Body of pancreas (tissue), 4 donors: ENCODE measurements around the gene GNG12. TPM values are rescaled to one million over a fixed set of nuclear protein-coding genes. Genes with fewer than 3 reads are reported as not detected.
A peak's percentile ranks its signal among the peaks of the same experiment; 100 is the strongest.

Source experiments
- ATAC-seq: fragments of 150-250 bp; one replicate; pipeline ENCODE4 v1.9.1; 2016
- DNase-seq, 4 donors: peaks; one replicate each; pipeline ENCODE4 v3.0.0-alpha.2; 2019
- H3K27ac ChIP-seq, 4 donors: fragments of 200-600 bp; sonication (generic); 1 replicate in 3 of 4; 2 replicates in 1 of 4; pipeline versions ENCODE4 v1.5.1 to v1.6.1; 2016 to 2019; ENCODE audit warnings: mild to moderate bottlenecking in 1 of 4, mixed read lengths in 1 of 4, moderate library complexity in 1 of 4
- H3K27me3 ChIP-seq, 2 donors: fragments of 200-600 bp; sonication (generic); one replicate each; pipeline ENCODE4 v1.6.0; 2016; ENCODE audit warnings: mild to moderate bottlenecking in 1 of 2
- H3K36me3 ChIP-seq, 2 donors: fragments of 200-600 bp; sonication (generic); replicated peaks in 1 of 2; 2 replicates each; pipeline ENCODE4 v1.5.1; 2016; ENCODE audit warnings: low read depth in 2 of 2; ENCODE audit not compliant: insufficient read depth in 1 of 2
- H3K4me1 ChIP-seq: fragments of 200-600 bp; sonication (generic); one replicate; pipeline ENCODE4 v1.6.0; 2016
- H3K4me3 ChIP-seq, 2 donors: fragments of 200-600 bp; sonication (generic); 1 replicate in 1 of 2; 2 replicates in 1 of 2; pipeline ENCODE4 v1.5.1; 2016 to 2019
- H3K9me3 ChIP-seq, 3 donors: fragments of 200-600 bp; sonication (generic); 1 replicate in 2 of 3; 2 replicates in 1 of 3; pipeline ENCODE4 v1.5.1; 2016
- POLR2A ChIP-seq, 3 donors: fragments of 450-650 bp; IDR thresholded peaks; one replicate each; pipeline ENCODE4 v1.6.1; 2016; ENCODE audit warnings: antibody characterized with exemption in 3 of 3, mild to moderate bottlenecking in 2 of 3
- WGBS, 2 donors: methylation state at CpG; one replicate each; pipeline ENCODE4 v1.1.5; 2017; 5-methylcytosine and 5-hydroxymethylcytosine counted together
- intact Hi-C: fragments of 100-400 bp; cut with DNase I; formaldehyde crosslinking; loops from one replicate; pipeline ENCODE4 v1.15.1; 2023
- total RNA-seq, 2 donors: library from RNA; depleted of rRNA; stranded (reverse); fragments of >200 nt; gene quantifications; one replicate each; pipeline ENCODE4 v1.1.0, GENCODE V29; 2016
- TF ChIP-seq, protein P1 (sequence below), 7 experiments: fragments of 450-650 bp in 4 of 7; fragments of 200-600 bp in 3 of 7; sonication (generic) in 3 of 7; IDR thresholded peaks; one replicate each; pipeline ENCODE4 v1.5.1; 2016 to 2019; ENCODE audit warnings: antibody characterized with exemption in 7 of 7

The GNG12 gene
- total RNA-seq, 2 donors from 2014 or later: 26.4 to 42.3 TPM

DNA sequence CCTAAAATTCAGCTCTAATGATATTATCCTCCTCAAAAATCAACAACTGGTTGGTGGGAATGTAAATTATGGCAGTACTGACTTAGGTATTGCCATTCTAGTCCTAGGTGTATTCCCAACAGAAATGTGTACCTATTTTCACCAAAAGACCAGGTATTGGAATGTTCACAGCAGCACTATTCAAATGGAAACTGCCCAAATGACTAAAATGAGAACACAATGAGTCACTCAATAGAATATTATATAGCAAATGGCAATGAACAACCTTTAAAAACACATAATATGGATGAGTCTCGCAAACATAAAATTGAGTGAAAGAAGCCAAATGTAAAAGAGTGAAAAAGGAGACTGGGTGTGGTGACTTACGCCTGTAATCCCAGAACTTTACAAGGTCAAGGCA lies 103.4 kb downstream of the GNG12 start:
- H3K36me3 ChIP-seq: no peaks in the 10 kb centered on the region
- TF ChIP-seq, protein P1, sequence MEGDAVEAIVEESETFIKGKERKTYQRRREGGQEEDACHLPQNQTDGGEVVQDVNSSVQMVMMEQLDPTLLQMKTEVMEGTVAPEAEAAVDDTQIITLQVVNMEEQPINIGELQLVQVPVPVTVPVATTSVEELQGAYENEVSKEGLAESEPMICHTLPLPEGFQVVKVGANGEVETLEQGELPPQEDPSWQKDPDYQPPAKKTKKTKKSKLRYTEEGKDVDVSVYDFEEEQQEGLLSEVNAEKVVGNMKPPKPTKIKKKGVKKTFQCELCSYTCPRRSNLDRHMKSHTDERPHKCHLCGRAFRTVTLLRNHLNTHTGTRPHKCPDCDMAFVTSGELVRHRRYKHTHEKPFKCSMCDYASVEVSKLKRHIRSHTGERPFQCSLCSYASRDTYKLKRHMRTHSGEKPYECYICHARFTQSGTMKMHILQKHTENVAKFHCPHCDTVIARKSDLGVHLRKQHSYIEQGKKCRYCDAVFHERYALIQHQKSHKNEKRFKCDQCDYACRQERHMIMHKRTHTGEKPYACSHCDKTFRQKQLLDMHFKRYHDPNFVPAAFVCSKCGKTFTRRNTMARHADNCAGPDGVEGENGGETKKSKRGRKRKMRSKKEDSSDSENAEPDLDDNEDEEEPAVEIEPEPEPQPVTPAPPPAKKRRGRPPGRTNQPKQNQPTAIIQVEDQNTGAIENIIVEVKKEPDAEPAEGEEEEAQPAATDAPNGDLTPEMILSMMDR (IDR thresholded peaks at IDR 0.05): no peak
- no peak for TF ChIP-seq POLR2A (IDR thresholded peaks at IDR 0.05)
- no peak overlapping the region for H3K4me3 ChIP-seq
- DNase-seq (no peak), ATAC-seq (no peak)
- H3K27ac ChIP-seq: no peak overlapping the region
- 90 to 95% methylated on average over 2 of the region's 2 CpGs for WGBS, 2 donors
- peaks cover 6% of the 10 kb centered on the region for H3K4me1 ChIP-seq
- no peaks in the 10 kb centered on the region for H3K9me3 ChIP-seq
- intact Hi-C loops: no loop called here
- no peaks in the 10 kb centered on the region for H3K27me3 ChIP-seq

DNA sequence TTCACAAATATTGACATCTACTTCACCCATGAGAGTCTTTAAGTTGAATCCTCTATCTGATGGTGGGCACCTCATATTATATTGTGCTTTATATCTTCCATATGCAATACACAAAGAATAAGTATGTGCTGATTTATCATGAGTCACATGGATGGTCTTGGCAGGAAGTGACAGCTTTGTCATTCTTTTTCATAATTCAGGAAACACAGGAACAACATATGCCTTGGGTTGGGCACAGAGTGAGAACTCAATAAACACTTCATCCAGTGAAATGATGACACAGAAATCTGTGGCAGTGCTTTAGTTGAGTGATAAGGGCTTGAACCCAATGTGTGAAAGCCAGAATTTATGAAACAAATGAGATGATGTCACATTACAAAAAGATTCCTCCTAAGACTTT lies 107.0 kb downstream of the GNG12 start:
- H3K4me1 ChIP-seq: peaks cover 18% of the 10 kb centered on the region
- no peaks in the 10 kb centered on the region for H3K36me3 ChIP-seq
- intact Hi-C loops: no loop called here
- no peak for DNase-seq
- H3K27ac ChIP-seq: no peak overlapping the region
- no peaks in the 10 kb centered on the region for H3K27me3 ChIP-seq
- ATAC-seq: no peak
- TF ChIP-seq POLR2A (IDR thresholded peaks at IDR 0.05): no peak
- TF ChIP-seq, protein P1 (IDR thresholded peaks at IDR 0.05): no peak
- H3K9me3 ChIP-seq: no peaks in the 10 kb centered on the region
- H3K4me3 ChIP-seq: no peak overlapping the region

DNA sequence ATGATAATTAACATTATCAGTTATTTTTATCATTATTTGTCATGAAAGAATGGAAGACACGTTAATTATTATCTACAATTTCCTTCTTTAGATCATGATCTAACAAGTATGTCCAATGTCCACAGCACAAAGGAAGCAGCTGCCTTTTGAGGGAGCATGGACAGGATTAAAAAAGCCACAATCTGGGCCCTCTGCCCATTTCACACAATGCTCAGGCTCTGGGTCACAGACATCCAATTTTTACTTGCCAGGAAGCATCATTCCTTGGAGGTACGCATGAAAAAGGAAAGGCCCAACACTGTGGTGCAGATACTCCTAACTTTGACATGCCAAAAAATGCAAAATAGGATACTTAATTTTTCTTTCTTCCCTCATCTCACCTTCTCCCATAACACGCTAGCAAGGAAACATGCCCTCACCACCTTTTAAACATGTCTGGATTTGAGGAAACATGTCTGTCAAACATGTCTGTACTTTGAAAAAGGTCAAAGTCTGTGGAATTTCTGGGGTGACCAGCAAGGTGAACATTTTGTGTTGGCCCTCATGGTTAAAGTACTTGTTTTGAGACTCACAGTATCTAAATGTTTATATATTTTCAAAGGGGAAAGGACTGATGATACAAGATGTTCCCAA lies 108.2 kb downstream of the GNG12 start:
- Histone ChIP-seq H3K9me3 (no peaks in the 10 kb centered on the region), H3K4me3 (no peak overlapping the region), H3K27ac (peak overlapping the region in 2 of 4 donors; percentile 40 to 59), H3K36me3 (no peaks in the 10 kb centered on the region), H3K27me3 (no peaks in the 10 kb centered on the region), H3K4me1 (peaks cover 18% of the 10 kb centered on the region)
- peak; percentile 67 for ATAC-seq
- DNase-seq: peak in 3 of 4 donors; percentile 34 to 54 (median 42)
- no peak for TF ChIP-seq POLR2A (IDR thresholded peaks at IDR 0.05)
- TF ChIP-seq, protein P1 (IDR thresholded peaks at IDR 0.05): no peak
- WGBS, 2 donors: 57 to 59% methylated on average over 3 of the region's 3 CpGs
- intact Hi-C loops: no loop called here

DNA sequence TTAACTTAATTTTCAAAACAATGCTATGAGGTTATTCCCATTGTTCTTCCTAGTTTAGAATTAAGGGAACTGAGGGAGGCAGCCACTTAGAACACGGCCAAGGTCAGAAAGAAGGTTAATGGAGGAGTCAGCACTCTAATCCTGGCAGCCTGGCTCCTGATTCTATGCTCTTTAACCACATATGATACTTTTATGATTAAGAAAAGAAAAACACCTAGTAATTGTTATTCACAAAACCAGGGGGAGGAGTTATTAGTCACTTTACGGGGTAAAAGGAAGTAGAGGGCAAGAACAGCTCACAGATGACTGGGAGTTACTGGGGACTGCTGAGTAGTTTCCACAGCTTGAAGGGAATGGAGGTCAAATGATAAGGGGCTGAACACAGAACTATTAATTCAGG lies 109.6 kb downstream of the GNG12 start:
- no peaks in the 10 kb centered on the region for H3K27me3 ChIP-seq
- TF ChIP-seq POLR2A (IDR thresholded peaks at IDR 0.05): no peak
- TF ChIP-seq, protein P1 (IDR thresholded peaks at IDR 0.05): no peak
- peaks cover 18% of the 10 kb centered on the region for H3K4me1 ChIP-seq
- intact Hi-C loops: no loop called here
- 43% methylated on average over 2 of the region's 2 CpGs for WGBS, 2 donors
- no peak overlapping the region for H3K4me3 ChIP-seq
- H3K36me3 ChIP-seq: no peaks in the 10 kb centered on the region
- no peaks in the 10 kb centered on the region for H3K9me3 ChIP-seq
- no peak for DNase-seq
- peak overlapping the region in 1 of 4 donors; percentile 43 for H3K27ac ChIP-seq
- peak; percentile 47 for ATAC-seq

DNA sequence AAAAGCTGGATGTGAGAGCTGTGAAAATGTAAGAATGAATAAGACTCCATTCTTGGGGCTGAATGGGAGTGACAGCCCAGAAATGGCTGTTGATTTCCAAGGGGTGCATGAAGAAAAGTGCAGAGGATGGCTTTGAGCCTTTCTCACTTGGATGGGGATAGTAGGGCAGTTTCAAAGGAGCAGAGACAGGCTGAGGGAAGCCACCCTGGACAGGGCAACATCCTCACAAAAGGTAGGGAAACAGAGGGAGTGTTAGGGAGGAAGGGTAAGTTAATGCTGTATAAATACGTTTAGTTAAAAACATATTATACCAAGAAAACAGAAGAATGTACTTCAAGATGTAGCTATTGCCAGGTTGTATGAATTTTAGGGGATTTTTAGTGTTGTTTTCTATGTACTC lies 110.1 kb downstream of the GNG12 start:
- Histone ChIP-seq H3K27ac (peak overlapping the region in 1 of 4 donors; percentile 43), H3K4me3 (no peak overlapping the region), H3K4me1 (peaks cover 18% of the 10 kb centered on the region), H3K36me3 (no peaks in the 10 kb centered on the region), H3K27me3 (no peaks in the 10 kb centered on the region), H3K9me3 (no peaks in the 10 kb centered on the region)
- ATAC-seq: no peak
- DNase-seq: no peak
- TF ChIP-seq, protein P1 (IDR thresholded peaks at IDR 0.05): no peak
- no peak for TF ChIP-seq POLR2A (IDR thresholded peaks at IDR 0.05)
- intact Hi-C loops: no loop called here
- 82 to 83% methylated on average over 1 of the region's 1 CpG for WGBS, 2 donors
